Measurements from ENCODE around the gene TGM1.

DNA sequence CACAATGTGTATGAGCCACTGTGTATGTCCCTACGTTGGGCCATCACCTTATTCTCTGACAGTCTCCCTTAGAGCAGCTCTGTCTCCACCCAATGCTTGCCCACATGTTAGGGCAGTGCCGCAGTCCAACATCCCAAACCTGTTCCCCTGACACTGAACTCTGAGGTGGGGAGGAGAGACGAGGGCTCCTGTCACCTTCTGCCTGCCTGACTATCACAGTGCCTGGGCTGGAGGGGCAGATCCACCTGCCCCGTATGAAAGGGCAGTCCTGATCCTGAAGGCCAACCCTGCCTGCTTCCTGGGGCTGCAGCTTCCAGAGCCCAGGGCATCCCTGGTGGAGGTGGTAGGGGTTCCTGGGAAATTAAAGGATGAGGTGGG lies 2.2 kb downstream of the TGM1 start:
- TF ChIP-seq NFE2L2 (conservative IDR thresholded peaks at IDR 0.05; ENCODE audit: low read length), result no peak
- TF ChIP-seq, protein P1, sequence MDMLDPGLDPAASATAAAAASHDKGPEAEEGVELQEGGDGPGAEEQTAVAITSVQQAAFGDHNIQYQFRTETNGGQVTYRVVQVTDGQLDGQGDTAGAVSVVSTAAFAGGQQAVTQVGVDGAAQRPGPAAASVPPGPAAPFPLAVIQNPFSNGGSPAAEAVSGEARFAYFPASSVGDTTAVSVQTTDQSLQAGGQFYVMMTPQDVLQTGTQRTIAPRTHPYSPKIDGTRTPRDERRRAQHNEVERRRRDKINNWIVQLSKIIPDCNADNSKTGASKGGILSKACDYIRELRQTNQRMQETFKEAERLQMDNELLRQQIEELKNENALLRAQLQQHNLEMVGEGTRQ (IDR thresholded peaks at IDR 0.05), result no peak
- TF ChIP-seq, protein P2, sequence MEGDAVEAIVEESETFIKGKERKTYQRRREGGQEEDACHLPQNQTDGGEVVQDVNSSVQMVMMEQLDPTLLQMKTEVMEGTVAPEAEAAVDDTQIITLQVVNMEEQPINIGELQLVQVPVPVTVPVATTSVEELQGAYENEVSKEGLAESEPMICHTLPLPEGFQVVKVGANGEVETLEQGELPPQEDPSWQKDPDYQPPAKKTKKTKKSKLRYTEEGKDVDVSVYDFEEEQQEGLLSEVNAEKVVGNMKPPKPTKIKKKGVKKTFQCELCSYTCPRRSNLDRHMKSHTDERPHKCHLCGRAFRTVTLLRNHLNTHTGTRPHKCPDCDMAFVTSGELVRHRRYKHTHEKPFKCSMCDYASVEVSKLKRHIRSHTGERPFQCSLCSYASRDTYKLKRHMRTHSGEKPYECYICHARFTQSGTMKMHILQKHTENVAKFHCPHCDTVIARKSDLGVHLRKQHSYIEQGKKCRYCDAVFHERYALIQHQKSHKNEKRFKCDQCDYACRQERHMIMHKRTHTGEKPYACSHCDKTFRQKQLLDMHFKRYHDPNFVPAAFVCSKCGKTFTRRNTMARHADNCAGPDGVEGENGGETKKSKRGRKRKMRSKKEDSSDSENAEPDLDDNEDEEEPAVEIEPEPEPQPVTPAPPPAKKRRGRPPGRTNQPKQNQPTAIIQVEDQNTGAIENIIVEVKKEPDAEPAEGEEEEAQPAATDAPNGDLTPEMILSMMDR (IDR thresholded peaks at IDR 0.05), result no peak
- no peak for TF ChIP-seq ZFP36 (IDR thresholded peaks at IDR 0.05; ENCODE audit: borderline replicate concordance, partially characterized antibody)
- TF ChIP-seq, protein P3, sequence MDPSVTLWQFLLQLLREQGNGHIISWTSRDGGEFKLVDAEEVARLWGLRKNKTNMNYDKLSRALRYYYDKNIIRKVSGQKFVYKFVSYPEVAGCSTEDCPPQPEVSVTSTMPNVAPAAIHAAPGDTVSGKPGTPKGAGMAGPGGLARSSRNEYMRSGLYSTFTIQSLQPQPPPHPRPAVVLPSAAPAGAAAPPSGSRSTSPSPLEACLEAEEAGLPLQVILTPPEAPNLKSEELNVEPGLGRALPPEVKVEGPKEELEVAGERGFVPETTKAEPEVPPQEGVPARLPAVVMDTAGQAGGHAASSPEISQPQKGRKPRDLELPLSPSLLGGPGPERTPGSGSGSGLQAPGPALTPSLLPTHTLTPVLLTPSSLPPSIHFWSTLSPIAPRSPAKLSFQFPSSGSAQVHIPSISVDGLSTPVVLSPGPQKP (IDR thresholded peaks at IDR 0.05; ENCODE audit: low read depth, low read length), result no peak
- TF ChIP-seq POLR2A (IDR thresholded peaks at IDR 0.05; ENCODE audit: low read length), result no peak
- TF ChIP-seq, protein P4, sequence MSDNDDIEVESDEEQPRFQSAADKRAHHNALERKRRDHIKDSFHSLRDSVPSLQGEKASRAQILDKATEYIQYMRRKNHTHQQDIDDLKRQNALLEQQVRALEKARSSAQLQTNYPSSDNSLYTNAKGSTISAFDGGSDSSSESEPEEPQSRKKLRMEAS (IDR thresholded peaks at IDR 0.05), result no peak
- TF ChIP-seq GATA3 (IDR thresholded peaks at IDR 0.05; ENCODE audit: borderline replicate concordance), result no peak
- TF ChIP-seq ESRRA (IDR thresholded peaks at IDR 0.05; ENCODE audit: borderline replicate concordance, low read length), result no peak
- no peak for TF ChIP-seq RFX5 (IDR thresholded peaks at IDR 0.05)
